ENCODE measurements around the gene IRX6.

GRCh38 chr16:55282441-55282840, 41.6 kb upstream of the IRX6 start:
- TF ChIP-seq CTCF (conservative IDR thresholded peaks at IDR 0.05 in 1 of 2, IDR thresholded peaks at IDR 0.05 in 1 of 2; ENCODE audit: low read depth in 1 of 2, low read length in 2 of 2) (no peak), EZH2 (IDR thresholded peaks at IDR 0.05; ENCODE audit: low read length, missing control alignments) (no peak)
